ENCODE measurements around the gene SLC17A9. TPM values are rescaled to one million over a fixed set of nuclear protein-coding genes. Genes with fewer than 3 reads are reported as not detected.

SLC17A9 gene
- total and polyA plus RNA-seq, 2 of the 8 experiments (the other 6 are each of a cell fraction or from before 2014, with no cell fraction given): 23.5 to 35.2 TPM

DNA sequence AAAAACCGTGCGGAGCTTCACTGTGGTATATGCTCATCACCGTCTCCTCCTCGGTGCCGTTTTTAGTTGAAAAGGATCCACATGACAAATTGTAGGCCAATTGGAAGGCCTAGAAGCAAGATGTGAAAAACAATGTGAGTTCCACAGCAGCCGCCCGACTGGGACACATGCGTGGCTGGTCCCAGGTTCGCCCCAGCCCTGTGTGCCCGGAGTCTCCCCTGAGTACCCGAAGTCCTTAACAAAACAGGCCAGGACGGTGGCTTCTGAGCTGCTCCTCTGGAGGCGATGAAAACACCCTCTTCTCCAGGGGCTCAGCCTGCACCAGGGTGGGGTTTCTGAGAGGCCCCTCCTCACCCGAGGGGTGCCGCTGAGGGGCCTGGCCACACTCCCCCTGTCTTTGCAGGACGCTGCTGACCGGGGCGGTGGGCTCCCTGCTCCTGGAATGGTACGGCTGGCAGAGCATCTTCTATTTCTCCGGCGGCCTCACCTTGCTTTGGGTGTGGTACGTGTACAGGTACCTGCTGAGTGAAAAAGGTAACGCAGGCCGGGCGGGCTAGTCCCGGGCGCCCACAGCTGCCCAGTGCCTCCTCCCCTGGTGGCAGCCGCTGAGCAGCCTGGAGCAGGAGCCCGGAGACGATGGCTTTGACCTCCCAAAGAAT is 9.8 kb downstream of the SLC17A9 start:
- Histone ChIP-seq H2AK5ac (ENCODE audit: low read depth, low read length) (no peak overlapping the region), H3K4me1 (replicated peaks in 1 of 4; ENCODE audit: control insufficient read depth in 3 of 4, insufficient read depth in 4 of 4, low read length in 3 of 4) (peaks cover 0 to 3% (median 0%) of the 10 kb centered on the region in 4 experiments; a peak in 2 of 7 replicates), H2BK12ac (ENCODE audit: low read depth, low read length) (no peak overlapping the region), H3K4me2 (ENCODE audit: insufficient read depth in 1 of 2, low read depth in 2 of 2, low read length in 2 of 2) (no peak overlapping the region), H3K27me3 (replicated peaks in 1 of 4; ENCODE audit: control insufficient read depth in 3 of 4, extremely low read depth in 1 of 4, insufficient read depth in 3 of 4, low read length in 3 of 4) (no peaks in the 10 kb centered on the region), H2BK20ac (ENCODE audit: low read length) (no peak overlapping the region), H2BK5ac (ENCODE audit: low read depth, low read length) (no peak overlapping the region), H3K27ac (ENCODE audit: low read depth, low read length) (no peak overlapping the region), H4K5ac (ENCODE audit: insufficient read length, low read depth, low read length) (no peak overlapping the region), H3K9me3 (ENCODE audit: insufficient read depth in 2 of 2, low read depth in 1 of 2, low read length in 1 of 2) (no peaks in the 10 kb centered on the region), H3K14ac (ENCODE audit: insufficient read length) (no peak overlapping the region), H3K18ac (ENCODE audit: extremely low read depth, low read length) (no peak overlapping the region), H3K4ac (replicated peaks; ENCODE audit: insufficient read length, low read depth, low read length) (no peak overlapping the region), H3K56ac (replicated peaks; ENCODE audit: insufficient read length, low read depth, low read length) (no peak overlapping the region), H3K23ac (ENCODE audit: insufficient read length) (no peak overlapping the region), H4K20me1 (replicated peaks in 1 of 2; ENCODE audit: control insufficient read depth in 1 of 2, insufficient read depth in 2 of 2, low read length in 2 of 2) (peaks cover 0 to 16% of the 10 kb centered on the region in 2 experiments), H3K23me2 (ENCODE audit: low read depth, low read length) (no peaks in the 10 kb centered on the region), H2AFZ (ENCODE audit: low read length) (no peak overlapping the region), H2BK15ac (ENCODE audit: low read length) (no peak overlapping the region), H3K79me1 (ENCODE audit: low read depth, low read length) (peaks cover 1% of the 10 kb centered on the region; the same call in 1 of the 2 replicates), H3K9ac (replicated peaks in 1 of 4; ENCODE audit: extremely low read depth in 1 of 4, low read depth in 3 of 4, low read length in 3 of 4) (no peak overlapping the region), H4K8ac (ENCODE audit: extremely low read depth, insufficient read depth, low read length) (peak overlapping the region; percentile 57; the same call in 1 of the 2 replicates), H4K91ac (replicated peaks; ENCODE audit: insufficient read length, low read length) (no peak overlapping the region), H3K4me3 (ENCODE audit: extremely low read depth in 1 of 4, insufficient read depth in 2 of 4, low read depth in 3 of 4, low read length in 4 of 4) (no peak overlapping the region), H2BK120ac (replicated peaks; ENCODE audit: low read depth, low read length) (no peak overlapping the region), H3K36me3 (ENCODE audit: control insufficient read depth in 2 of 4, insufficient read depth in 4 of 4, low read length in 3 of 4) (peaks cover 0 to 10% (median 5%) of the 10 kb centered on the region in 4 experiments; a peak in 5 of 8 replicates), H3K79me2 (ENCODE audit: control insufficient read depth in 1 of 2, insufficient read depth in 2 of 2, low read length in 2 of 2) (no peaks in the 10 kb centered on the region)
- FAIRE-seq: no peak
- no peak for TF ChIP-seq NANOG (IDR thresholded peaks at IDR 0.05; ENCODE audit: insufficient read depth, low read depth, low read length, poor library complexity, severe bottlenecking)
- no peak for TF ChIP-seq SIX5 (IDR thresholded peaks at IDR 0.05; ENCODE audit: low read depth, low read length)
- no peak for TF ChIP-seq KDM4A (IDR thresholded peaks at IDR 0.05; ENCODE audit: low read depth, low read length, severe bottlenecking)
- TF ChIP-seq JUND (IDR thresholded peaks at IDR 0.05; ENCODE audit: low read length): no peak
- no peak for TF ChIP-seq POU5F1 (IDR thresholded peaks at IDR 0.05; ENCODE audit: low read depth, low read length)
- TF ChIP-seq CREB1 (IDR thresholded peaks at IDR 0.05): no peak
- no peak for TF ChIP-seq E2F6 (IDR thresholded peaks at IDR 0.05)
- no peak for TF ChIP-seq SP4 (IDR thresholded peaks at IDR 0.05; ENCODE audit: low read length)
- TF ChIP-seq TCF12 (IDR thresholded peaks at IDR 0.05; ENCODE audit: low read depth, low read length): no peak
- no peak for TF ChIP-seq MAFK (IDR thresholded peaks at IDR 0.05; ENCODE audit: low read depth, low read length)
- DNase-seq (ENCODE audit: low read depth in 1 of 2, low spot score in 2 of 2): no peak
- 91% methylated on average over 25 of the region's 30 CpGs; no CpG with 5 or more reads in 1 of the 2 experiments for WGBS, 2 experiments (ENCODE audit: extremely low coverage in 1 of 2, insufficient coverage in 1 of 2, insufficient read length in 1 of 2, insufficient replicate concordance in 2 of 2, low coverage in 1 of 2, low lambda C conversion rate in 2 of 2, missing lambda C conversion rate in 1 of 2)
- ChIA-PET POLR2A (ENCODE audit: partially characterized antibody) (interaction anchor here (1.2 to 1.6 kb wide), 2 partner anchors 8 to 62 kb away, joined by 3 read pairs; no protein-coding TSS in a partner anchor), CTCF (ENCODE audit: partially characterized antibody) (interaction anchor here (1.0 to 1.2 kb wide), 3 partner anchors 8 to 18 kb away, joined by 3 to 4 read pairs (median 3); no protein-coding TSS in a partner anchor)

Measured in H1 (cell line).